GM12801 (cell line): ENCODE data around the gene APOL2.

Experiments used
- CTCF ChIP-seq: IDR thresholded peaks from one replicate; pipeline ENCODE4 v1.5.1; 2011; ENCODE audit warnings: control low read depth; ENCODE audit not compliant: insufficient read length; ENCODE audit errors: extremely low read depth

The APOL2 gene

GRCh38 chr22:36208162-36208765, 31.1 kb downstream of the APOL2 start:
- no peak for TF ChIP-seq CTCF

GRCh38 chr22:36206255-36206654, 33.1 kb downstream of the APOL2 start:
- no peak for TF ChIP-seq CTCF

- no peak for TF ChIP-seq CTCF
Observed at GRCh38 chr22:36204632-36205015, 34.7 kb downstream of the APOL2 start.

- no peak for TF ChIP-seq CTCF
Observed at GRCh38 chr22:36204001-36204631, 35.2 kb downstream of the APOL2 start.

- no peak for TF ChIP-seq CTCF
Observed at GRCh38 chr22:36201630-36202319, 37.6 kb downstream of the APOL2 start, which contains the start of gene APOL4. TSS of gene APOL4 (minus strand) at chr22:36201809. CDS start at chr22:36201734, 75 bp downstream.

- no peak for TF ChIP-seq CTCF
Observed at GRCh38 chr22:36199001-36199551, 40.3 kb downstream of the APOL2 start.

- TF ChIP-seq CTCF, result no peak
Observed at GRCh38 chr22:36198536-36198935, 40.8 kb downstream of the APOL2 start.
